ENCODE data around the gene CRB2. TPM values are rescaled to one million over a fixed set of nuclear protein-coding genes. Genes with fewer than 3 reads are reported as not detected.

Gene CRB2
- total RNA-seq, 1 experiment from 2014 or later = 3.6 TPM

GRCh38 chr9:123348317-123348992 lies 7.5 kb upstream of the CRB2 start:
- Histone ChIP-seq H3K4ac (ENCODE audit: low read depth, low read length) (no peak overlapping the region), H3K79me2 (ENCODE audit: insufficient read depth, low read length) (no peaks in the 10 kb centered on the region), H3K23me2 (ENCODE audit: insufficient read length, low read depth, low read length, poor library complexity, severe bottlenecking) (no peaks in the 10 kb centered on the region), H4K8ac (replicated peaks; ENCODE audit: insufficient read length, low read depth, low read length) (no peak overlapping the region), H2AK5ac (ENCODE audit: insufficient read length, low read length) (no peak overlapping the region), H3K23ac (ENCODE audit: insufficient read length, low read depth, low read length) (no peak overlapping the region), H3K79me1 (ENCODE audit: insufficient read depth, low read depth, low read length, poor library complexity, severe bottlenecking) (no peaks in the 10 kb centered on the region), H3K27me3 (ENCODE audit: insufficient read depth, low read length) (no peaks in the 10 kb centered on the region), H3K9ac (ENCODE audit: extremely low read depth, insufficient read length, low read length) (no peak overlapping the region), H4K5ac (ENCODE audit: insufficient read length, low read depth, low read length) (no peak overlapping the region), H2BK15ac (ENCODE audit: low read depth, low read length) (no peak overlapping the region), H2AFZ (ENCODE audit: low read length) (no peak overlapping the region), H3K4me1 (ENCODE audit: insufficient read depth, low read length) (no peaks in the 10 kb centered on the region), H3T11ph (ENCODE audit: low read length) (no peak overlapping the region), H2BK120ac (ENCODE audit: low read depth, low read length, poor library complexity, severe bottlenecking) (no peak overlapping the region), H4K91ac (ENCODE audit: insufficient read length, low read depth, low read length) (no peak overlapping the region), H3K9me3 (ENCODE audit: control insufficient read depth, low read depth, low read length) (no peaks in the 10 kb centered on the region), H2BK12ac (ENCODE audit: insufficient read length, low read depth, low read length) (no peak overlapping the region), H3K14ac (ENCODE audit: insufficient read depth, low read length) (no peak overlapping the region), H3K27ac (ENCODE audit: insufficient read length, low read depth, low read length) (no peak overlapping the region), H2BK20ac (ENCODE audit: low read depth, low read length, poor library complexity, severe bottlenecking) (no peak overlapping the region), H2BK5ac (ENCODE audit: insufficient read length, low read length) (no peak overlapping the region), H4K20me1 (ENCODE audit: control insufficient read depth, insufficient read depth, insufficient read length) (no peaks in the 10 kb centered on the region), H3K18ac (ENCODE audit: insufficient read length, low read depth, low read length) (no peak overlapping the region), H3K56ac (ENCODE audit: insufficient read length, low read depth, low read length) (no peak overlapping the region), H3K4me2 (ENCODE audit: insufficient read depth, insufficient read length, low read length) (no peak overlapping the region)
- DNase-seq = no peak
- Mint-ChIP-seq H3K36me3 (ENCODE audit: insufficient read depth in 1 of 3, low read depth in 3 of 3) (no peaks in the 10 kb centered on the region), H3K9me3 (no peaks in the 10 kb centered on the region), H3K27ac (no peak overlapping the region), H3K4me1 (peaks cover 5 to 9% of the 10 kb centered on the region in 2 experiments), H3K4me3 (no peak overlapping the region), H3K27me3 (ENCODE audit: low read depth) (peaks cover 24% of the 10 kb centered on the region)
- WGBS (ENCODE audit: extremely low coverage, insufficient read length, low lambda C conversion rate) = no CpG with 5 or more reads among the region's 9 CpGs
- TF ChIP-seq CTCF (conservative IDR thresholded peaks at IDR 0.05) = no peak

All from H9 (cell line).